ENCODE measurements around the gene SNTB2.

SNTB2 gene

GRCh38 chr16:69190046-69190588 is 3.2 kb downstream of the SNTB2 start:
- Histone ChIP-seq H3K14ac (ENCODE audit: low read length in 2 of 2) (no peak overlapping the region), H3K4me1 (ENCODE audit: control insufficient read depth, insufficient read depth, low read depth, low read length) (peaks cover 8% of the 10 kb centered on the region), H2BK15ac (ENCODE audit: low read depth, poor library complexity, severe bottlenecking) (no peak overlapping the region), H3K79me1 (replicated peaks; ENCODE audit: low read length, poor library complexity, severe bottlenecking) (peaks cover 10% of the 10 kb centered on the region), H2AFZ (ENCODE audit: low read depth, low read length) (no peak overlapping the region), H3K27ac (ENCODE audit: low read length, poor library complexity, severe bottlenecking) (no peak overlapping the region), H2BK12ac (ENCODE audit: low read length in 2 of 2) (peak overlapping the region in 1 of 2 experiments; percentile 66), H3K9me3 (ENCODE audit: control insufficient read depth, low read length) (no peaks in the 10 kb centered on the region), H3K23ac (ENCODE audit: low read length in 2 of 2) (no peak overlapping the region), H3K27me3 (ENCODE audit: control insufficient read depth in 1 of 2, insufficient read depth in 1 of 2, low read length in 2 of 2) (no peaks in the 10 kb centered on the region), H3K4me3 (ENCODE audit: insufficient read depth in 1 of 2, low read depth in 1 of 2, low read length in 2 of 2) (peak overlapping the region in 1 of 2 experiments; percentile 89), H3K36me3 (ENCODE audit: control insufficient read depth in 1 of 2, insufficient read depth in 2 of 2, low read depth in 1 of 2, low read length in 2 of 2) (no peaks in the 10 kb centered on the region), H2BK5ac (ENCODE audit: low read depth, low read length, poor library complexity, severe bottlenecking) (no peak overlapping the region), H3K4me2 (ENCODE audit: low read length, poor library complexity, severe bottlenecking) (no peak overlapping the region), H4K8ac (ENCODE audit: low read length) (no peak overlapping the region), H3K9ac (ENCODE audit: low read length) (peak overlapping the region; percentile 89), H2BK120ac (ENCODE audit: low read depth, low read length) (no peak overlapping the region), H3K18ac (ENCODE audit: low read depth in 1 of 2, low read length in 2 of 2) (no peak overlapping the region), H2AK5ac (ENCODE audit: low read length, severe bottlenecking) (peak overlapping the region; percentile 42), H3K4ac (ENCODE audit: low read depth in 1 of 2, low read length in 2 of 2) (no peak overlapping the region), H4K91ac (ENCODE audit: low read length) (no peak overlapping the region)
- 83% methylated on average over 2 of the region's 2 CpGs for WGBS
- DNase-seq: no peak

- Histone ChIP-seq H4K8ac (ENCODE audit: low read length) (no peak overlapping the region), H3K9me3 (ENCODE audit: control insufficient read depth, low read length) (no peaks in the 10 kb centered on the region), H2BK120ac (ENCODE audit: low read depth, low read length) (no peak overlapping the region), H3K36me3 (ENCODE audit: control insufficient read depth in 1 of 2, insufficient read depth in 2 of 2, low read depth in 1 of 2, low read length in 2 of 2) (no peaks in the 10 kb centered on the region), H4K91ac (ENCODE audit: low read length) (no peak overlapping the region), H3K4me1 (ENCODE audit: control insufficient read depth, insufficient read depth, low read depth, low read length) (peaks cover 8% of the 10 kb centered on the region), H2BK15ac (ENCODE audit: low read depth, poor library complexity, severe bottlenecking) (no peak overlapping the region), H3K18ac (ENCODE audit: low read depth in 1 of 2, low read length in 2 of 2) (no peak overlapping the region), H3K27me3 (ENCODE audit: control insufficient read depth in 1 of 2, insufficient read depth in 1 of 2, low read length in 2 of 2) (no peaks in the 10 kb centered on the region), H3K4me3 (ENCODE audit: insufficient read depth in 1 of 2, low read depth in 1 of 2, low read length in 2 of 2) (peak overlapping the region in 1 of 2 experiments; percentile 89), H3K14ac (ENCODE audit: low read length in 2 of 2) (no peak overlapping the region), H2AK5ac (ENCODE audit: low read length, severe bottlenecking) (peak overlapping the region; percentile 42), H3K9ac (ENCODE audit: low read length) (peak overlapping the region; percentile 89), H3K27ac (ENCODE audit: low read length, poor library complexity, severe bottlenecking) (no peak overlapping the region), H3K4me2 (ENCODE audit: low read length, poor library complexity, severe bottlenecking) (no peak overlapping the region), H2AFZ (ENCODE audit: low read depth, low read length) (no peak overlapping the region), H2BK12ac (ENCODE audit: low read length in 2 of 2) (peak overlapping the region in 1 of 2 experiments; percentile 66), H3K23ac (ENCODE audit: low read length in 2 of 2) (no peak overlapping the region), H2BK5ac (ENCODE audit: low read depth, low read length, poor library complexity, severe bottlenecking) (no peak overlapping the region), H3K4ac (ENCODE audit: low read depth in 1 of 2, low read length in 2 of 2) (no peak overlapping the region), H3K79me1 (replicated peaks; ENCODE audit: low read length, poor library complexity, severe bottlenecking) (peaks cover 15% of the 10 kb centered on the region)
- 99% methylated on average over 3 of the region's 3 CpGs for WGBS
- no peak for DNase-seq
Observed at GRCh38 chr16:69190598-69190997, 3.6 kb downstream of the SNTB2 start.

GRCh38 chr16:69191136-69191535 is 4.2 kb downstream of the SNTB2 start:
- Histone ChIP-seq H2BK5ac (ENCODE audit: low read depth, low read length, poor library complexity, severe bottlenecking) (no peak overlapping the region), H3K18ac (ENCODE audit: low read depth in 1 of 2, low read length in 2 of 2) (no peak overlapping the region), H2AFZ (ENCODE audit: low read depth, low read length) (no peak overlapping the region), H4K8ac (ENCODE audit: low read length) (no peak overlapping the region), H3K9ac (ENCODE audit: low read length) (no peak overlapping the region), H2BK12ac (ENCODE audit: low read length in 2 of 2) (no peak overlapping the region), H3K4me1 (ENCODE audit: control insufficient read depth, insufficient read depth, low read depth, low read length) (peaks cover 8% of the 10 kb centered on the region), H3K36me3 (ENCODE audit: control insufficient read depth in 1 of 2, insufficient read depth in 2 of 2, low read depth in 1 of 2, low read length in 2 of 2) (no peaks in the 10 kb centered on the region), H3K23ac (ENCODE audit: low read length in 2 of 2) (no peak overlapping the region), H2BK120ac (ENCODE audit: low read depth, low read length) (no peak overlapping the region), H3K79me1 (replicated peaks; ENCODE audit: low read length, poor library complexity, severe bottlenecking) (peaks cover 17% of the 10 kb centered on the region), H3K4me2 (ENCODE audit: low read length, poor library complexity, severe bottlenecking) (no peak overlapping the region), H2AK5ac (ENCODE audit: low read length, severe bottlenecking) (no peak overlapping the region), H3K4ac (ENCODE audit: low read depth in 1 of 2, low read length in 2 of 2) (no peak overlapping the region), H3K4me3 (ENCODE audit: insufficient read depth in 1 of 2, low read depth in 1 of 2, low read length in 2 of 2) (no peak overlapping the region), H4K91ac (ENCODE audit: low read length) (no peak overlapping the region), H3K14ac (ENCODE audit: low read length in 2 of 2) (no peak overlapping the region), H3K27me3 (ENCODE audit: control insufficient read depth in 1 of 2, insufficient read depth in 1 of 2, low read length in 2 of 2) (no peaks in the 10 kb centered on the region), H3K9me3 (ENCODE audit: control insufficient read depth, low read length) (no peaks in the 10 kb centered on the region), H3K27ac (ENCODE audit: low read length, poor library complexity, severe bottlenecking) (no peak overlapping the region), H2BK15ac (ENCODE audit: low read depth, poor library complexity, severe bottlenecking) (no peak overlapping the region)
- 100% methylated on average over 1 of the region's 2 CpGs for WGBS
- no peak for DNase-seq

- H3K4me2 ChIP-seq (ENCODE audit: low read length, poor library complexity, severe bottlenecking): no peak overlapping the region
- H3K4me1 ChIP-seq (ENCODE audit: control insufficient read depth, insufficient read depth, low read depth, low read length): peaks cover 7% of the 10 kb centered on the region
Observed at GRCh38 chr16:69193855-69194254, 6.9 kb downstream of the SNTB2 start.

More at GRCh38 chr16:69193855-69194254, 6.9 kb downstream of the SNTB2 start:
- Histone ChIP-seq H2BK12ac (ENCODE audit: low read length in 2 of 2) (no peak overlapping the region), H3K27me3 (ENCODE audit: control insufficient read depth in 1 of 2, insufficient read depth in 1 of 2, low read length in 2 of 2) (no peaks in the 10 kb centered on the region), H3K9ac (ENCODE audit: low read length) (peak overlapping the region; percentile 18), H3K4ac (ENCODE audit: low read depth in 1 of 2, low read length in 2 of 2) (no peak overlapping the region), H4K91ac (ENCODE audit: low read length) (no peak overlapping the region), H3K4me3 (ENCODE audit: insufficient read depth in 1 of 2, low read depth in 1 of 2, low read length in 2 of 2) (no peak overlapping the region), H4K8ac (ENCODE audit: low read length) (peak overlapping the region; percentile 24), H2BK5ac (ENCODE audit: low read depth, low read length, poor library complexity, severe bottlenecking) (no peak overlapping the region), H3K36me3 (ENCODE audit: control insufficient read depth in 1 of 2, insufficient read depth in 2 of 2, low read depth in 1 of 2, low read length in 2 of 2) (no peaks in the 10 kb centered on the region), H2AK5ac (ENCODE audit: low read length, severe bottlenecking) (no peak overlapping the region), H2BK120ac (ENCODE audit: low read depth, low read length) (no peak overlapping the region), H3K27ac (ENCODE audit: low read length, poor library complexity, severe bottlenecking) (no peak overlapping the region), H2BK15ac (ENCODE audit: low read depth, poor library complexity, severe bottlenecking) (no peak overlapping the region), H3K23ac (ENCODE audit: low read length in 2 of 2) (no peak overlapping the region), H2AFZ (ENCODE audit: low read depth, low read length) (no peak overlapping the region), H3K79me1 (replicated peaks; ENCODE audit: low read length, poor library complexity, severe bottlenecking) (peaks cover 18% of the 10 kb centered on the region), H3K9me3 (ENCODE audit: control insufficient read depth, low read length) (no peaks in the 10 kb centered on the region), H3K18ac (ENCODE audit: low read depth in 1 of 2, low read length in 2 of 2) (no peak overlapping the region), H3K14ac (ENCODE audit: low read length in 2 of 2) (no peak overlapping the region)
- no peak for DNase-seq
